GM18499 (cell line): ENCODE measurements around the gene MAP2K3.

Experiments used
- ATAC-seq: cut with Tn5 transposase; IDR thresholded peaks from one replicate; pipeline ENCODE4 v1.9.1; 2021; ENCODE audit warnings: moderate number of reproducible peaks; ENCODE audit not compliant: insufficient read depth, unreplicated experiment

MAP2K3 gene

GRCh38 chr17:21279582-21279981, 4.9 kb upstream of the MAP2K3 start:
- no peak for ATAC-seq

- no peak for ATAC-seq
Measured at GRCh38 chr17:21280081-21280518, 4.4 kb upstream of the MAP2K3 start.

GRCh38 chr17:21282231-21282630, 2.3 kb upstream of the MAP2K3 start:
- no peak for ATAC-seq

GRCh38 chr17:21282850-21283249, 1.7 kb upstream of the MAP2K3 start:
- ATAC-seq = no peak

GRCh38 chr17:21283482-21284318, 811 bp upstream of the MAP2K3 start:
- ATAC-seq = peak; percentile 1

GRCh38 chr17:21285164-21286065, 904 bp downstream of the MAP2K3 start:
- no peak for ATAC-seq

GRCh38 chr17:21286066-21286770, 1.7 kb downstream of the MAP2K3 start:
- no peak for ATAC-seq

- ATAC-seq = no peak
Measured at GRCh38 chr17:21286909-21287702, 2.6 kb downstream of the MAP2K3 start.

- no peak for ATAC-seq
Measured at GRCh38 chr17:21287703-21288449, 3.4 kb downstream of the MAP2K3 start.

- no peak for ATAC-seq
Measured at GRCh38 chr17:21288571-21289017, 4.1 kb downstream of the MAP2K3 start.

- ATAC-seq = no peak
Measured at GRCh38 chr17:21289175-21289901, 4.8 kb downstream of the MAP2K3 start.

- no peak for ATAC-seq
Measured at GRCh38 chr17:21289902-21290571, 5.5 kb downstream of the MAP2K3 start.

GRCh38 chr17:21291357-21291756, 6.8 kb downstream of the MAP2K3 start:
- ATAC-seq = no peak

- ATAC-seq = no peak
Measured at GRCh38 chr17:21291862-21292261, 7.4 kb downstream of the MAP2K3 start.

GRCh38 chr17:21292867-21293830, 8.6 kb downstream of the MAP2K3 start:
- no peak for ATAC-seq

- ATAC-seq = no peak
Measured at GRCh38 chr17:21293831-21294210, 9.3 kb downstream of the MAP2K3 start.
